IMR-90 (cell line): Measurements from ENCODE around the gene SLC22A31. TPM values are rescaled to one million over a fixed set of nuclear protein-coding genes. Genes with fewer than 3 reads are reported as not detected.

Experiments
- ATAC-seq: fragments of 200-7000 bp; cut with Tn5 transposase; 2 replicates; pipeline ENCODE4 v1.9.1; 2020; ENCODE audit warnings: low read depth, mild to moderate bottlenecking, moderate library complexity
- BruUV-seq: library from RNA; stranded (reverse); fragments of 400-500 nt; replicated peaks from 2 replicates; lab custom pipeline; 2021; lab: Mats Ljungman, UMichigan
- CTCF ChIA-PET: fragments of 300-600 bp; formaldehyde crosslinking; extraction: SDS; loops from one replicate; lab custom pipeline; 2021; ENCODE audit warnings: antibody characterized with exemption; lab: Yijun Ruan, JAX
- POLR2A ChIA-PET: fragments of 300-600 bp; sonication (Branson Sonifier 250); formaldehyde crosslinking; loops from one replicate; lab custom pipeline; 2022; ENCODE audit warnings: antibody characterized with exemption; ENCODE audit not compliant: unreplicated experiment; lab: Charles Lee
- DNase-seq: peaks from one replicate; pipeline ENCODE4 v3.0.0; 2013
- H2AFZ ChIP-seq: replicated peaks from 2 replicates; pipeline ENCODE3; 2013; ENCODE audit warnings: low read length, mild to moderate bottlenecking; ENCODE audit not compliant: poor library complexity
- H2AK5ac ChIP-seq: 2 replicates; pipeline ENCODE4 v1.6.1; 2013; ENCODE audit warnings: low read depth, low read length, inconsistent platforms
- H2AK9ac ChIP-seq: replicated peaks from 2 replicates; pipeline ENCODE3; 2013; ENCODE audit warnings: mild to moderate bottlenecking, low read depth, low read length, moderate library complexity; ENCODE audit not compliant: poor library complexity
- H2BK120ac ChIP-seq: 2 replicates; pipeline ENCODE4 v1.6.1; 2013; ENCODE audit warnings: low read depth, low read length, inconsistent platforms
- H2BK15ac ChIP-seq: 3 replicates; pipeline ENCODE4 v1.6.1; 2013; ENCODE audit warnings: low read depth, low read length, inconsistent platforms
- H2BK20ac ChIP-seq: 2 replicates; pipeline ENCODE4 v1.6.1; 2013; ENCODE audit warnings: low read depth, mild to moderate bottlenecking, inconsistent platforms, low read length, moderate library complexity
- H2BK5ac ChIP-seq: 2 replicates; pipeline ENCODE4 v1.6.1; 2013; ENCODE audit warnings: mild to moderate bottlenecking, low read depth, low read length, inconsistent platforms; ENCODE audit not compliant: poor library complexity, severe bottlenecking
- H3K14ac ChIP-seq: replicated peaks from 2 replicates; pipeline ENCODE4 v1.6.1; 2013; ENCODE audit warnings: low read depth, low read length, inconsistent platforms
- H3K18ac ChIP-seq: 2 replicates; pipeline ENCODE4 v1.6.1; 2013; ENCODE audit warnings: low read depth, low read length, control low read depth
- H3K23ac ChIP-seq: 2 replicates; pipeline ENCODE4 v1.6.1; 2013; ENCODE audit warnings: low read depth, low read length, inconsistent platforms
- H3K27ac ChIP-seq: 2 replicates; pipeline ENCODE4 v1.5.1; 2013; ENCODE audit warnings: mild to moderate bottlenecking, control low read depth, low read length; ENCODE audit not compliant: insufficient read depth
- H3K27me3 ChIP-seq: 2 replicates; pipeline ENCODE4 v1.6.1; 2013; ENCODE audit warnings: low read length; ENCODE audit not compliant: control insufficient read depth, insufficient read depth
- H3K36me3 ChIP-seq: 2 replicates; pipeline ENCODE4 v1.6.1; 2013; ENCODE audit warnings: low read length, mixed read lengths; ENCODE audit not compliant: control insufficient read depth, insufficient read depth
- H3K4ac ChIP-seq: 2 replicates; pipeline ENCODE4 v1.6.1; 2013; ENCODE audit warnings: low read depth, low read length, inconsistent platforms
- H3K4me1 ChIP-seq: 2 replicates; pipeline ENCODE4 v1.6.1; 2013; ENCODE audit warnings: low read length, mixed read lengths; ENCODE audit not compliant: control insufficient read depth, insufficient read depth
- H3K4me2 ChIP-seq: 2 replicates; pipeline ENCODE4 v1.6.1; 2013; ENCODE audit warnings: low read depth, mild to moderate bottlenecking, control low read depth, low read length, moderate library complexity
- H3K4me3 ChIP-seq: 2 replicates; pipeline ENCODE4 v1.5.1; 2013; ENCODE audit warnings: low read depth, mild to moderate bottlenecking, control low read depth, low read length, moderate library complexity; ENCODE audit not compliant: insufficient read depth
- H3K56ac ChIP-seq: 2 replicates; pipeline ENCODE4 v1.6.1; 2013; ENCODE audit warnings: low read length, inconsistent platforms; ENCODE audit not compliant: insufficient read depth; ENCODE audit errors: extremely low read depth
- H3K79me1 ChIP-seq, 2 experiments: 2 replicates each; pipeline ENCODE4 v1.6.1; 2013; ENCODE audit warnings: low read length in 2 of 2, inconsistent platforms in 1 of 2, low read depth in 1 of 2
- H3K9ac ChIP-seq: 2 replicates; pipeline ENCODE4 v1.6.1; 2013; ENCODE audit warnings: low read depth, low read length, control low read depth
- H3K9me1 ChIP-seq: 2 replicates; pipeline ENCODE4 v1.6.1; 2013; ENCODE audit warnings: low read length, inconsistent platforms; ENCODE audit not compliant: insufficient read depth
- H3K9me3 ChIP-seq: 2 replicates; pipeline ENCODE4 v1.6.1; 2013; ENCODE audit warnings: low read length; ENCODE audit not compliant: control insufficient read depth, insufficient read depth
- H4K20me1 ChIP-seq: 2 replicates; pipeline ENCODE4 v1.6.1; 2013; ENCODE audit warnings: low read length, inconsistent platforms; ENCODE audit not compliant: insufficient read depth
- H4K5ac ChIP-seq: 2 replicates; pipeline ENCODE4 v1.6.1; 2013; ENCODE audit warnings: mild to moderate bottlenecking, low read depth, low read length, control low read depth
- H4K8ac ChIP-seq, 2 experiments: 2 replicates each; pipeline ENCODE4 v1.6.1; 2013; ENCODE audit warnings: low read depth in 2 of 2, low read length in 2 of 2, control low read depth in 1 of 2, inconsistent platforms in 1 of 2
- H4K91ac ChIP-seq: 2 replicates; pipeline ENCODE4 v1.6.1; 2013; ENCODE audit warnings: low read depth, low read length, inconsistent platforms; ENCODE audit not compliant: insufficient read depth
- CHD1 ChIP-seq: IDR thresholded peaks from 2 replicates; pipeline ENCODE4 v1.6.1; 2012; ENCODE audit warnings: low read depth, low read length, improper control_type of control experiment
- FOS ChIP-seq: fragments of 150-350 bp; IDR thresholded peaks from 2 replicates; pipeline ENCODE4 v1.6.1; 2016; ENCODE audit warnings: low read depth, low read length
- MAZ ChIP-seq: IDR thresholded peaks from 2 replicates; pipeline ENCODE4 v1.6.1; 2012; ENCODE audit warnings: low read depth, mild to moderate bottlenecking, low read length, improper control_type of control experiment, moderate library complexity, borderline replicate concordance
- NFE2L2 ChIP-seq: fragments of 150-350 bp; IDR thresholded peaks from 2 replicates; pipeline ENCODE4 v1.6.1; 2016; ENCODE audit warnings: low read depth, mild to moderate bottlenecking, low read length
- POLR2A ChIP-seq: IDR thresholded peaks from 2 replicates; pipeline ENCODE4 v1.6.1; 2012; ENCODE audit warnings: mild to moderate bottlenecking, low read depth, low read length
- RCOR1 ChIP-seq: IDR thresholded peaks from 2 replicates; pipeline ENCODE4 v1.6.1; 2012; ENCODE audit warnings: mild to moderate bottlenecking, low read length, improper control_type of control experiment; ENCODE audit not compliant: insufficient replicate concordance
- WGBS, 2 experiments: methylation state at CpG; one replicate each; pipeline versions ENCODE4 v1.1.5 to v1.1.7; 2013; ENCODE audit warnings: missing lambda C conversion rate in 2 of 2; ENCODE audit not compliant: insufficient read length in 1 of 2; ENCODE audit errors: extremely low coverage in 2 of 2; 5-methylcytosine and 5-hydroxymethylcytosine counted together
- dilution Hi-C: fragments of 300-500 bp; cut with HindIII; formaldehyde crosslinking; loops from one replicate; pipeline ENCODE4 v1.14.3; 2018; ENCODE audit warnings: low sequenced_read_pairs; ENCODE audit not compliant: unreplicated experiment
- in situ Hi-C: fragments of 300-500 bp; cut with MboI; formaldehyde crosslinking; loops from 3 replicates; pipeline ENCODE4 v1.14.3; 2019; ENCODE audit warnings: low sequenced_read_pairs, inconsistent platforms, mixed read lengths
- intact Hi-C: fragments of 100-400 bp; cut with micrococcal nuclease; formaldehyde crosslinking; loops from 2 replicates; pipeline ENCODE4 v1.10.0; 2022
- polyA plus RNA-seq, 3 experiments: library from polyadenylated mRNA; depleted of rRNA; stranded (reverse); fragments of >200 nt; gene quantifications; 2 replicates each; pipeline ENCODE4 v1.2.3, GENCODE V29; 2012; ENCODE audit warnings: low replicate concordance in 1 of 3
- total RNA-seq: library from RNA; depleted of rRNA; stranded (reverse); fragments of >200 nt; gene quantifications from 2 replicates; pipeline ENCODE4 v1.2.3, GENCODE V29; 2012

Gene SLC22A31
- total and polyA plus RNA-seq, 2 of the 4 experiments (the other 2 are of a cell fraction): 0.18 to 5.5 TPM

DNA sequence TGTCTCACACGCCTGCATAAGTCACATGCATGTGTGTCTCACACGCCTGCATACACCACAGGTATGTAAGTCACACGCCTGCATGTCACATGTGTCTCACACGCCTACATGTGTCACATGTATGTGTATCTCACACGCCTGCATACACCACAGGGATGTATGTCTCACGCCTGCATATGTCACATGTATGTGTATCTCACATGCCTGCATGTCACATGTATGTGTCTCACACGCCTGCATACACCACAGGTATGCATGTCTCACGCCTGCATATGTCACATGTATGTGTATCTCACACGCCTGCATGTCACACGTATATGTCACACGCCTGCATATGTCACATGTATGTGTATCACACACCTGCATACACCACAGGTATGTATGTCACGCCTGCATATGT lies 42.6 kb downstream of the SLC22A31 start:
- Histone ChIP-seq H2BK20ac (no peak overlapping the region), H3K14ac (no peak overlapping the region), H3K4me2 (no peak overlapping the region), H2AK9ac (no peak overlapping the region), H3K36me3 (no peaks in the 10 kb centered on the region; the same call in 1 of the 2 replicates), H3K4me1 (peaks cover 8% of the 10 kb centered on the region), H2AK5ac (no peak overlapping the region), H4K8ac (no peak overlapping the region), H3K27me3 (peaks cover 2% of the 10 kb centered on the region; the same call in 1 of the 2 replicates), H4K20me1 (peaks cover 3% of the 10 kb centered on the region; the same call in 1 of the 2 replicates), H4K91ac (no peak overlapping the region), H2BK15ac (no peak overlapping the region), H3K9ac (no peak overlapping the region), H3K18ac (no peak overlapping the region), H3K9me1 (no peaks in the 10 kb centered on the region), H3K23ac (no peak overlapping the region), H3K4me3 (no peak overlapping the region), H3K27ac (no peak overlapping the region), H2AFZ (no peak overlapping the region), H4K5ac (no peak overlapping the region), H3K9me3 (no peaks in the 10 kb centered on the region), H2BK5ac (no peak overlapping the region), H3K56ac (no peak overlapping the region), H3K4ac (no peak overlapping the region), H2BK120ac (no peak overlapping the region), H3K79me1 (no peaks in the 10 kb centered on the region)
- CTCF ChIA-PET: no interaction called here
- DNase-seq (no peak), ATAC-seq (no peak)
- dilution Hi-C loops: no loop called here
- in situ Hi-C loops: no loop called here
- POLR2A ChIA-PET: no interaction called here
- WGBS, 2 experiments: 92% methylated on average over 9 of the region's 12 CpGs; no CpG with 5 or more reads in 1 of the 2 experiments
- intact Hi-C loops: no loop called here
- BruUV-seq: no TSS peak
- TF ChIP-seq POLR2A (no peak), RCOR1 (no peak), CHD1 (no peak), NFE2L2 (no peak), MAZ (no peak), FOS (no peak)
